ENCODE measurements around the gene PPIL6. TPM values are rescaled to one million over a fixed set of nuclear protein-coding genes. Genes with fewer than 3 reads are reported as not detected.

PPIL6 gene
- total and polyA plus RNA-seq, 2 experiments from 2014 or later: 3.5 to 3.7 TPM

GRCh38 chr6:109351231-109352130 lies 88.9 kb downstream of the PPIL6 start:
- Histone ChIP-seq H3K4me3 (no peak overlapping the region), H4K20me1 (ENCODE audit: insufficient read depth) (no peaks in the 10 kb centered on the region), H2AFZ (no peak overlapping the region), H3K27ac (no peak overlapping the region), H3K27me3 (replicated peaks; ENCODE audit: insufficient read depth) (no peaks in the 10 kb centered on the region), H3K4me1 (ENCODE audit: insufficient read depth) (peaks cover 27% of the 10 kb centered on the region), H3K36me3 (ENCODE audit: low read depth) (peaks cover 24% of the 10 kb centered on the region), H3K79me2 (ENCODE audit: insufficient read depth) (no peaks in the 10 kb centered on the region), H3K9me2 (ENCODE audit: insufficient read depth) (no peaks in the 10 kb centered on the region), H3K9ac (no peak overlapping the region), H3K4me2 (ENCODE audit: unreplicated experiment) (peak overlapping the region; percentile 40), H3K9me3 (ENCODE audit: low read depth) (no peaks in the 10 kb centered on the region), H3F3A (ENCODE audit: insufficient read depth) (peaks cover 23% of the 10 kb centered on the region)
- WGBS, 2 experiments (ENCODE audit: low coverage in 1 of 2, low lambda C conversion rate in 2 of 2, missing lambda C conversion rate in 2 of 2): 76 to 84% methylated on average over 5 of the region's 5 CpGs
- no peak for TF ChIP-seq EZH2phosphoT487 (IDR thresholded peaks at IDR 0.05; ENCODE audit: insufficient read depth, low read depth)
- TF ChIP-seq EZH2 (IDR thresholded peaks at IDR 0.05; ENCODE audit: insufficient read depth, poor library complexity, severe bottlenecking): no peak
- peak; percentile 52 for DNase-seq
- in situ Hi-C loops (cut with MboI): no loop called here

GRCh38 chr6:109349419-109349987 lies 90.9 kb downstream of the PPIL6 start:
- Histone ChIP-seq H3F3A (ENCODE audit: insufficient read depth) (peaks cover 12% of the 10 kb centered on the region), H3K27ac (no peak overlapping the region), H2AFZ (no peak overlapping the region), H3K4me1 (ENCODE audit: insufficient read depth) (peaks cover 24% of the 10 kb centered on the region), H3K79me2 (ENCODE audit: insufficient read depth) (no peaks in the 10 kb centered on the region), H3K9ac (no peak overlapping the region), H3K4me2 (ENCODE audit: unreplicated experiment) (no peak overlapping the region), H3K9me3 (ENCODE audit: low read depth) (no peaks in the 10 kb centered on the region), H4K20me1 (ENCODE audit: insufficient read depth) (no peaks in the 10 kb centered on the region), H3K36me3 (ENCODE audit: low read depth) (peaks cover 8% of the 10 kb centered on the region), H3K27me3 (replicated peaks; ENCODE audit: insufficient read depth) (no peaks in the 10 kb centered on the region), H3K4me3 (no peak overlapping the region), H3K9me2 (ENCODE audit: insufficient read depth) (no peaks in the 10 kb centered on the region)
- TF ChIP-seq EZH2 (IDR thresholded peaks at IDR 0.05; ENCODE audit: insufficient read depth, poor library complexity, severe bottlenecking) (no peak), EZH2phosphoT487 (IDR thresholded peaks at IDR 0.05; ENCODE audit: insufficient read depth, low read depth) (no peak)
- WGBS, 2 experiments (ENCODE audit: low coverage in 1 of 2, low lambda C conversion rate in 2 of 2, missing lambda C conversion rate in 2 of 2): 40 to 47% methylated on average over 3 of the region's 3 CpGs
- DNase-seq: peak; percentile 86
- in situ Hi-C loops (cut with MboI): no loop called here

GRCh38 chr6:109348226-109348625 lies 92.2 kb downstream of the PPIL6 start:
- no peaks in the 10 kb centered on the region for H4K20me1 ChIP-seq (ENCODE audit: insufficient read depth)
- H2AFZ ChIP-seq: no peak overlapping the region
- DNase-seq: no peak
- H3K36me3 ChIP-seq (ENCODE audit: low read depth): no peaks in the 10 kb centered on the region
- H3K4me1 ChIP-seq (ENCODE audit: insufficient read depth): peaks cover 22% of the 10 kb centered on the region
- no peaks in the 10 kb centered on the region for H3K27me3 ChIP-seq (replicated peaks; ENCODE audit: insufficient read depth)
- no peak overlapping the region for H3K4me3 ChIP-seq
- H3K9me2 ChIP-seq (ENCODE audit: insufficient read depth): no peaks in the 10 kb centered on the region
- H3K9me3 ChIP-seq (ENCODE audit: low read depth): no peaks in the 10 kb centered on the region
- no peak overlapping the region for H3K27ac ChIP-seq
- H3K4me2 ChIP-seq (ENCODE audit: unreplicated experiment): no peak overlapping the region
- H3F3A ChIP-seq (ENCODE audit: insufficient read depth): peaks cover 11% of the 10 kb centered on the region
- in situ Hi-C loops (cut with MboI): no loop called here
- no peak overlapping the region for H3K9ac ChIP-seq
- no peak for TF ChIP-seq EZH2phosphoT487 (IDR thresholded peaks at IDR 0.05; ENCODE audit: insufficient read depth, low read depth)
- WGBS, 2 experiments (ENCODE audit: low coverage in 1 of 2, low lambda C conversion rate in 2 of 2, missing lambda C conversion rate in 2 of 2): 97 to 99% methylated on average over 8 of the region's 8 CpGs
- H3K79me2 ChIP-seq (ENCODE audit: insufficient read depth): no peaks in the 10 kb centered on the region

GRCh38 chr6:109347779-109348178 lies 92.6 kb downstream of the PPIL6 start:
- no peaks in the 10 kb centered on the region for H3K79me2 ChIP-seq (ENCODE audit: insufficient read depth)
- no peaks in the 10 kb centered on the region for H3K27me3 ChIP-seq (replicated peaks; ENCODE audit: insufficient read depth)
- in situ Hi-C loops (cut with MboI): no loop called here
- H3K36me3 ChIP-seq (ENCODE audit: low read depth): no peaks in the 10 kb centered on the region
- WGBS, 2 experiments (ENCODE audit: low coverage in 1 of 2, low lambda C conversion rate in 2 of 2, missing lambda C conversion rate in 2 of 2): 63 to 69% methylated on average over 3 of the region's 3 CpGs
- DNase-seq: no peak
- H4K20me1 ChIP-seq (ENCODE audit: insufficient read depth): no peaks in the 10 kb centered on the region
- H3K9me2 ChIP-seq (ENCODE audit: insufficient read depth): no peaks in the 10 kb centered on the region
- H3K4me2 ChIP-seq (ENCODE audit: unreplicated experiment): no peak overlapping the region
- TF ChIP-seq EZH2 (IDR thresholded peaks at IDR 0.05; ENCODE audit: insufficient read depth, poor library complexity, severe bottlenecking) (no peak), EZH2phosphoT487 (IDR thresholded peaks at IDR 0.05; ENCODE audit: insufficient read depth, low read depth) (no peak)
- no peak overlapping the region for H3K4me3 ChIP-seq
- no peak overlapping the region for H2AFZ ChIP-seq
- no peaks in the 10 kb centered on the region for H3K9me3 ChIP-seq (ENCODE audit: low read depth)
- H3K27ac ChIP-seq: no peak overlapping the region
- H3K4me1 ChIP-seq (ENCODE audit: insufficient read depth): peaks cover 22% of the 10 kb centered on the region
- H3K9ac ChIP-seq: no peak overlapping the region
- H3F3A ChIP-seq (ENCODE audit: insufficient read depth): peaks cover 10% of the 10 kb centered on the region
